Sigmoid colon (tissue), 7 donors: ENCODE measurements around the gene NOC2L. TPM values are rescaled to one million over a fixed set of nuclear protein-coding genes. Genes with fewer than 3 reads are reported as not detected.
A peak's percentile ranks its signal among the peaks of the same experiment; 100 is the strongest.

Experiments
- DNase-seq: peaks from one replicate; pipeline ENCODE4 v3.0.0-alpha.2; 2019
- H3K27ac ChIP-seq, 4 donors: fragments of 200-600 bp; sonication (generic); one replicate each; pipeline ENCODE4 v1.5.1; 2016 to 2019; ENCODE audit warnings: mild to moderate bottlenecking in 1 of 4
- H3K27me3 ChIP-seq, 3 donors: fragments of 200-600 bp; sonication (generic); one replicate each; pipeline ENCODE4 v1.5.1; 2019; ENCODE audit warnings: mild to moderate bottlenecking in 1 of 3
- H3K36me3 ChIP-seq, 4 donors: fragments of 200-600 bp; sonication (generic); one replicate each; pipeline ENCODE4 v1.5.1; 2016 to 2019
- H3K4me1 ChIP-seq, 4 donors: fragments of 200-600 bp; sonication (generic); one replicate each; pipeline ENCODE4 v1.5.1; 2017 to 2019
- H3K4me3 ChIP-seq, 4 donors: fragments of 200-600 bp; sonication (generic); one replicate each; pipeline ENCODE4 v1.5.1; 2017 to 2019; ENCODE audit warnings: mild to moderate bottlenecking in 2 of 4, moderate library complexity in 1 of 4
- H3K9me3 ChIP-seq, 4 donors: fragments of 200-600 bp in 3 of 4; sonication (generic) in 3 of 4; one replicate each; pipeline versions ENCODE4 v1.5.1 to v1.6.1; 2013 to 2019
- CTCF ChIP-seq, 4 experiments: fragments of 450-650 bp in 3 of 4; fragments of 200-600 bp in 1 of 4; IDR thresholded peaks; one replicate each; pipeline ENCODE4 v1.5.1; 2016 to 2019; ENCODE audit warnings: antibody characterized with exemption in 4 of 4, mild to moderate bottlenecking in 3 of 4, moderate library complexity in 2 of 4
- EP300 ChIP-seq, 4 donors: sonication (generic); formaldehyde crosslinking; IDR thresholded peaks; one replicate each; pipeline ENCODE4 v1.6.1; 2017; ENCODE audit warnings: antibody characterized with exemption in 4 of 4
- POLR2A ChIP-seq, 2 donors: fragments of 450-650 bp; IDR thresholded peaks; one replicate each; pipeline ENCODE4 v1.6.1; 2016; ENCODE audit warnings: antibody characterized with exemption in 2 of 2, mild to moderate bottlenecking in 2 of 2, moderate library complexity in 2 of 2
- POLR2AphosphoS5 ChIP-seq, 4 donors: sonication (generic); formaldehyde crosslinking; IDR thresholded peaks; one replicate each; pipeline ENCODE4 v1.6.1; 2017; ENCODE audit warnings: antibody characterized with exemption in 4 of 4
- WGBS, 2 donors: extraction: QIAGEN DNeasy Blood & Tissue Kit; methylation state at CpG; one replicate each; pipeline ENCODE4 v1.1.7; 2013; 5-methylcytosine and 5-hydroxymethylcytosine counted together
- intact Hi-C: fragments of 100-400 bp; cut with DNase I; formaldehyde crosslinking; loops from one replicate; pipeline ENCODE4 v1.15.1; 2023
- polyA plus RNA-seq, 3 donors: library from polyadenylated mRNA; stranded (reverse); fragments of 200-250 nt; gene quantifications; one replicate each; pipeline ENCODE4 v1.2.3, GENCODE V29; 2013
- total RNA-seq, 4 donors: library from RNA; depleted of rRNA; stranded (reverse); fragments of >200 nt; gene quantifications; one replicate each; pipeline ENCODE4 v1.1.0, GENCODE V29; 2016
- donor health status: healthy with polysubstance abuse.
- donor health status: Bipolar disorder and iron deficiency.
- donor health status: healthy.

The NOC2L gene
- total and polyA plus RNA-seq, 7 donors, result 25.4 to 81.6 (median 27.1) TPM

- Histone ChIP-seq H3K27me3 (peaks cover 26 to 76% (median 41%) of the 10 kb centered on the region in 3 donors), H3K9me3 (no peaks in the 10 kb centered on the region), H3K27ac (no peak overlapping the region), H3K4me3 (peak overlapping the region in 3 of 4 donors; percentile 51 to 58 (median 52)), H3K36me3 (no peaks in the 10 kb centered on the region), H3K4me1 (peaks cover 2 to 46% (median 39%) of the 10 kb centered on the region in 4 donors)
- intact Hi-C loops, result no loop called here
- no peak for TF ChIP-seq POLR2AphosphoS5 (IDR thresholded peaks at IDR 0.05)
- no peak for DNase-seq
- WGBS, 2 donors, result 1 to 7% methylated on average over 65 of the region's 65 CpGs
Measured at GRCh38 chr1:925561-926421, 33.3 kb downstream of the NOC2L start.

GRCh38 chr1:924656-925560 is 34.1 kb downstream of the NOC2L start:
- H3K27me3 ChIP-seq, result peaks cover 26 to 84% (median 46%) of the 10 kb centered on the region in 3 donors
- DNase-seq, result no peak
- H3K9me3 ChIP-seq, result no peaks in the 10 kb centered on the region
- TF ChIP-seq CTCF (IDR thresholded peaks at IDR 0.05) (no peak), POLR2AphosphoS5 (IDR thresholded peaks at IDR 0.05) (no peak), POLR2A (IDR thresholded peaks at IDR 0.05) (no peak), EP300 (IDR thresholded peaks at IDR 0.05) (no peak)
- H3K27ac ChIP-seq, result peak overlapping the region in 3 of 4 donors; percentile 12 to 48 (median 42)
- H3K36me3 ChIP-seq, result no peaks in the 10 kb centered on the region
- peak overlapping the region; percentile 12 to 58 (median 52) for H3K4me3 ChIP-seq
- intact Hi-C loops, result no loop called here
- peaks cover 2 to 54% (median 46%) of the 10 kb centered on the region in 4 donors for H3K4me1 ChIP-seq
- WGBS, 2 donors, result 1% methylated on average over 119 to 120 of the region's 120 CpGs

- H3K4me1 ChIP-seq, result peaks cover 2 to 54% (median 46%) of the 10 kb centered on the region in 4 donors
Measured at GRCh38 chr1:923991-924655, 34.9 kb downstream of the NOC2L start.

More at GRCh38 chr1:923991-924655, 34.9 kb downstream of the NOC2L start:
- no peak for DNase-seq
- peak overlapping the region in 3 of 4 donors; percentile 51 to 58 (median 52) for H3K4me3 ChIP-seq
- H3K36me3 ChIP-seq, result no peaks in the 10 kb centered on the region
- 0% methylated on average over 98 of the region's 98 CpGs for WGBS, 2 donors
- peak overlapping the region; percentile 12 to 48 (median 40) for H3K27ac ChIP-seq
- no peak for TF ChIP-seq POLR2AphosphoS5 (IDR thresholded peaks at IDR 0.05)
- no peak for TF ChIP-seq POLR2A (IDR thresholded peaks at IDR 0.05)
- TF ChIP-seq CTCF (IDR thresholded peaks at IDR 0.05), result no peak
- no peak for TF ChIP-seq EP300 (IDR thresholded peaks at IDR 0.05)
- intact Hi-C loops, result loop anchor here (2.0 kb wide), 1 partner anchor 19 kb away; no protein-coding TSS in a partner anchor
- peaks cover 26 to 90% (median 51%) of the 10 kb centered on the region in 3 donors for H3K27me3 ChIP-seq
- no peaks in the 10 kb centered on the region for H3K9me3 ChIP-seq
